ENCODE data around the gene KPNA5. TPM values are rescaled to one million over a fixed set of nuclear protein-coding genes. Genes with fewer than 3 reads are reported as not detected.

The KPNA5 gene
- polyA plus RNA-seq (2013, experiment 1 of 2) = 5.9 TPM
- 5.9 TPM for polyA plus RNA-seq (2013, experiment 2 of 2)

DNA sequence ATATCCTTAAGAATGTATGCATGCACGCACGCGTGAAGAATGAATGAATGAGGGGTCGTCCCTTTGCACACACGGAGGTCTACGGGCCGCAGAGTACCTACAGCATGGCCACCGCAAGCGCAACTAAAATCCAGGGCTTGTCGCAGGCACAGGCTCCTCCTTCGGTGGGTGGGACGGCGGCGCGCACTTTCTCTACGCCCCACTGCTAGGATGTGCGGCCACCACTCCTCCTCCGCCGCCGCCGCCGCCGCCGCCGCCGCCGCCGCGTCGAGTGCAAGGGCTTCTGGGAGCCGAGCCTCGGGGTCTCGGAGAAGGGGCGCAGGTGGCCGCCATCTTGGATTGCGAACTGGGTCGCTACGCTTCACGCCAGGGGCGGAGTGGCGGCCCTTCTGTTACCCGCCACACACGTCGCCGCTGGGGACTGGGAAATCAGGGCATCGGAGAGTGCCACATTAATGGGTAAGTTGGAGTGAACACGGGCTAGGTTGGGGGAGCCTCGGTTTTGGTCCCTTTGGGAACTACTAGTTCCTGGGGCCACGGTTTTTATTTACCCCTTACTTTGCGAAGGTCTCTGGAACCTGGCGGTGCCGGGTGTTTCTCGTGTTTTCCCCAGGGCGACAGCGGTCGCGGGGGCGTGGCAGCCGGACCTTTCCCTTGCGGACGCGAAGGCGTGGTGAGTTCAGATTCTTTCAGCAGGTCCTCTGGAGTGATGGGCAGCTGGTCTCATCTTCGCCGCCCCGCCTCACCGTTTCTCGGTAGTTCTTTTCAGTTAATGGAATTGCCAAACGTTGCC, at the start of gene KPNA5:
Gene KPNA5 (plus strand): TSS at position 332 of the 793 bp plus-strand sequence. CDS start 124 bp downstream, at position 456.
- Histone ChIP-seq H3K23ac (ENCODE audit: low read length in 2 of 2) (no peak within 1 kb of the TSS), H3K4me1 (ENCODE audit: control insufficient read depth, insufficient read depth, low read depth, low read length) (peaks cover 2% of the 10 kb centered on the region)

GRCh38 chr6:116631379-116631990, 49.5 kb upstream of the KPNA5 start:
- peaks cover 1% of the 10 kb centered on the region for H3K79me1 ChIP-seq (replicated peaks; ENCODE audit: low read length, poor library complexity, severe bottlenecking)
- H2BK120ac ChIP-seq (ENCODE audit: low read depth, low read length) = no peak overlapping the region
- no peak overlapping the region for H2BK15ac ChIP-seq (ENCODE audit: low read depth, poor library complexity, severe bottlenecking)
- H3K4me3 ChIP-seq (ENCODE audit: insufficient read depth in 1 of 2, low read depth in 1 of 2, low read length in 2 of 2) = no peak overlapping the region
- no peak overlapping the region for H3K23ac ChIP-seq (ENCODE audit: low read length in 2 of 2)
- H3K18ac ChIP-seq (ENCODE audit: low read depth in 1 of 2, low read length in 2 of 2) = no peak overlapping the region
- no peak overlapping the region for H3K14ac ChIP-seq (ENCODE audit: low read length in 2 of 2)
- no peak overlapping the region for H4K91ac ChIP-seq (ENCODE audit: low read length)
- no peaks in the 10 kb centered on the region for H3K27me3 ChIP-seq (ENCODE audit: control insufficient read depth in 1 of 2, insufficient read depth in 1 of 2, low read length in 2 of 2)
- over 99% methylated on average over 5 of the region's 5 CpGs for WGBS
- no peak overlapping the region for H2AK5ac ChIP-seq (ENCODE audit: low read length, severe bottlenecking)
- no peak overlapping the region for H2BK12ac ChIP-seq (ENCODE audit: low read length in 2 of 2)
- H3K4me1 ChIP-seq (ENCODE audit: control insufficient read depth, insufficient read depth, low read depth, low read length) = no peaks in the 10 kb centered on the region
- no peaks in the 10 kb centered on the region for H3K9me3 ChIP-seq (ENCODE audit: control insufficient read depth, low read length)
- no peak overlapping the region for H3K4ac ChIP-seq (ENCODE audit: low read depth in 1 of 2, low read length in 2 of 2)
- no peak overlapping the region for H3K4me2 ChIP-seq (ENCODE audit: low read length, poor library complexity, severe bottlenecking)
- H3K9ac ChIP-seq (ENCODE audit: low read length) = no peak overlapping the region
- H4K8ac ChIP-seq (ENCODE audit: low read length) = no peak overlapping the region
- H3K27ac ChIP-seq (ENCODE audit: low read length, poor library complexity, severe bottlenecking) = no peak overlapping the region
- H2AFZ ChIP-seq (ENCODE audit: low read depth, low read length) = no peak overlapping the region
- no peak for DNase-seq
- H3K36me3 ChIP-seq (ENCODE audit: control insufficient read depth in 1 of 2, insufficient read depth in 2 of 2, low read depth in 1 of 2, low read length in 2 of 2) = peaks cover 5 to 49% of the 10 kb centered on the region in 2 experiments
- H2BK5ac ChIP-seq (ENCODE audit: low read depth, low read length, poor library complexity, severe bottlenecking) = no peak overlapping the region

More for the DNA sequence above, at the start of gene KPNA5:
- Histone ChIP-seq H2BK5ac (ENCODE audit: low read depth, low read length, poor library complexity, severe bottlenecking) (no peak within 1 kb of the TSS), H3K4me3 (ENCODE audit: insufficient read depth in 1 of 2, low read depth in 1 of 2, low read length in 2 of 2) (peak within 1 kb of the TSS; percentile 72 to 96), H3K14ac (ENCODE audit: low read length in 2 of 2) (peak within 1 kb of the TSS in 1 of 2 experiments; percentile 82), H2BK15ac (ENCODE audit: low read depth, poor library complexity, severe bottlenecking) (no peak within 1 kb of the TSS), H2AFZ (ENCODE audit: low read depth, low read length) (peak within 1 kb of the TSS; percentile 71), H3K18ac (ENCODE audit: low read depth in 1 of 2, low read length in 2 of 2) (peak within 1 kb of the TSS; percentile 49 to 58), H2BK120ac (ENCODE audit: low read depth, low read length) (no peak within 1 kb of the TSS), H3K9ac (ENCODE audit: low read length) (peak within 1 kb of the TSS; percentile 96), H3K36me3 (ENCODE audit: control insufficient read depth in 1 of 2, insufficient read depth in 2 of 2, low read depth in 1 of 2, low read length in 2 of 2) (peaks cover 0 to 12% of the 10 kb centered on the region in 2 experiments), H3K79me1 (replicated peaks; ENCODE audit: low read length, poor library complexity, severe bottlenecking) (peaks cover 6% of the 10 kb centered on the region), H3K27me3 (ENCODE audit: control insufficient read depth in 1 of 2, insufficient read depth in 1 of 2, low read length in 2 of 2) (no peaks in the 10 kb centered on the region), H2BK12ac (ENCODE audit: low read length in 2 of 2) (no peak within 1 kb of the TSS), H4K91ac (ENCODE audit: low read length) (peak within 1 kb of the TSS; percentile 36), H4K8ac (ENCODE audit: low read length) (peak within 1 kb of the TSS; percentile 33), H2AK5ac (ENCODE audit: low read length, severe bottlenecking) (no peak within 1 kb of the TSS), H3K27ac (ENCODE audit: low read length, poor library complexity, severe bottlenecking) (peak within 1 kb of the TSS; percentile 88), H3K4ac (ENCODE audit: low read depth in 1 of 2, low read length in 2 of 2) (peak within 1 kb of the TSS; percentile 52 to 83), H3K9me3 (ENCODE audit: control insufficient read depth, low read length) (no peaks in the 10 kb centered on the region), H3K4me2 (ENCODE audit: low read length, poor library complexity, severe bottlenecking) (peak within 1 kb of the TSS; percentile 91)
- DNase-seq = peak; percentile 93
- under 1% methylated on average over 69 of the region's 69 CpGs for WGBS

GRCh38 chr6:116633685-116634084, 47.3 kb upstream of the KPNA5 start:
- Histone ChIP-seq H3K4me1 (ENCODE audit: control insufficient read depth, insufficient read depth, low read depth, low read length) (no peaks in the 10 kb centered on the region), H3K79me1 (replicated peaks; ENCODE audit: low read length, poor library complexity, severe bottlenecking) (peaks cover 1% of the 10 kb centered on the region), H3K4me3 (ENCODE audit: insufficient read depth in 1 of 2, low read depth in 1 of 2, low read length in 2 of 2) (no peak overlapping the region), H3K27ac (ENCODE audit: low read length, poor library complexity, severe bottlenecking) (no peak overlapping the region), H3K36me3 (ENCODE audit: control insufficient read depth in 1 of 2, insufficient read depth in 2 of 2, low read depth in 1 of 2, low read length in 2 of 2) (peaks cover 7 to 49% of the 10 kb centered on the region in 2 experiments), H2BK15ac (ENCODE audit: low read depth, poor library complexity, severe bottlenecking) (no peak overlapping the region), H3K18ac (ENCODE audit: low read depth in 1 of 2, low read length in 2 of 2) (no peak overlapping the region), H2AFZ (ENCODE audit: low read depth, low read length) (no peak overlapping the region), H2BK120ac (ENCODE audit: low read depth, low read length) (no peak overlapping the region), H2BK5ac (ENCODE audit: low read depth, low read length, poor library complexity, severe bottlenecking) (no peak overlapping the region), H3K4ac (ENCODE audit: low read depth in 1 of 2, low read length in 2 of 2) (no peak overlapping the region), H3K9ac (ENCODE audit: low read length) (no peak overlapping the region), H3K4me2 (ENCODE audit: low read length, poor library complexity, severe bottlenecking) (no peak overlapping the region), H4K8ac (ENCODE audit: low read length) (no peak overlapping the region), H2BK12ac (ENCODE audit: low read length in 2 of 2) (no peak overlapping the region), H4K91ac (ENCODE audit: low read length) (no peak overlapping the region), H3K9me3 (ENCODE audit: control insufficient read depth, low read length) (no peaks in the 10 kb centered on the region), H3K23ac (ENCODE audit: low read length in 2 of 2) (no peak overlapping the region), H2AK5ac (ENCODE audit: low read length, severe bottlenecking) (no peak overlapping the region), H3K27me3 (ENCODE audit: control insufficient read depth in 1 of 2, insufficient read depth in 1 of 2, low read length in 2 of 2) (no peaks in the 10 kb centered on the region), H3K14ac (ENCODE audit: low read length in 2 of 2) (no peak overlapping the region)
- WGBS = 87% methylated on average over 2 of the region's 2 CpGs
- no peak for DNase-seq

DNA sequence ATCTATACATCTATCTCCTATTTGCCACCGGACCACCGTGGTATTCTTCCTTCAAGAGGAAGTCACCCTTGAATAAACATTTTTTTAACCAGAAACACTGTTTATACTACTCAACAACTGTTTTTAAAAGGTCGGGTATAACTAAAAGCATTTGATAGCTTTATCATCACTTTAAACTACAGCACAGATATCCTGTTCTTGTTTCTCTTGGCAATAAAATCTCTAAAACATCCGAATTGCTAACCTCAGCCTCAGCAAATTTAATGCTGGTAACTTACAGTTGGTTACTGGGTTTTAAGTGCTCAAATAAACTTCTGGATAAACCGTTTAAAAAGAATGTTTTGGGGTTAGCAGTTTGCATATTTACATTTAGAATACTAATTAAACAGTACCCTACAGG, 32.9 kb upstream of the KPNA5 start:
- DNase-seq = peak; percentile 38
- no peak overlapping the region for H3K4me2 ChIP-seq (ENCODE audit: low read length, poor library complexity, severe bottlenecking)
- H3K14ac ChIP-seq (ENCODE audit: low read length in 2 of 2) = no peak overlapping the region
- H3K4ac ChIP-seq (ENCODE audit: low read depth in 1 of 2, low read length in 2 of 2) = no peak overlapping the region
- peaks cover 1% of the 10 kb centered on the region for H3K4me1 ChIP-seq (ENCODE audit: control insufficient read depth, insufficient read depth, low read depth, low read length)
- H3K27me3 ChIP-seq (ENCODE audit: control insufficient read depth in 1 of 2, insufficient read depth in 1 of 2, low read length in 2 of 2) = no peaks in the 10 kb centered on the region
- H2BK120ac ChIP-seq (ENCODE audit: low read depth, low read length) = no peak overlapping the region
- H2BK12ac ChIP-seq (ENCODE audit: low read length in 2 of 2) = no peak overlapping the region
- no peaks in the 10 kb centered on the region for H3K9me3 ChIP-seq (ENCODE audit: control insufficient read depth, low read length)
- WGBS = 6% methylated on average over 4 of the region's 5 CpGs
- H3K9ac ChIP-seq (ENCODE audit: low read length) = peak overlapping the region; percentile 2
- no peak overlapping the region for H2BK15ac ChIP-seq (ENCODE audit: low read depth, poor library complexity, severe bottlenecking)
- no peak overlapping the region for H3K18ac ChIP-seq (ENCODE audit: low read depth in 1 of 2, low read length in 2 of 2)
- no peak overlapping the region for H4K8ac ChIP-seq (ENCODE audit: low read length)
- peaks cover 1% of the 10 kb centered on the region for H3K79me1 ChIP-seq (replicated peaks; ENCODE audit: low read length, poor library complexity, severe bottlenecking)
- H3K23ac ChIP-seq (ENCODE audit: low read length in 2 of 2) = no peak overlapping the region
- no peak overlapping the region for H2AFZ ChIP-seq (ENCODE audit: low read depth, low read length)
- no peak overlapping the region for H4K91ac ChIP-seq (ENCODE audit: low read length)
- H2BK5ac ChIP-seq (ENCODE audit: low read depth, low read length, poor library complexity, severe bottlenecking) = no peak overlapping the region
- H3K27ac ChIP-seq (ENCODE audit: low read length, poor library complexity, severe bottlenecking) = no peak overlapping the region
- H3K36me3 ChIP-seq (ENCODE audit: control insufficient read depth in 1 of 2, insufficient read depth in 2 of 2, low read depth in 1 of 2, low read length in 2 of 2) = peaks cover 0 to 34% of the 10 kb centered on the region in 2 experiments
- no peak overlapping the region for H2AK5ac ChIP-seq (ENCODE audit: low read length, severe bottlenecking)
- no peak overlapping the region for H3K4me3 ChIP-seq (ENCODE audit: insufficient read depth in 1 of 2, low read depth in 1 of 2, low read length in 2 of 2)

All from mesenchymal stem cell (in vitro differentiated cells and primary cell).